ENCODE measurements around the gene CHMP4B. TPM values are rescaled to one million over a fixed set of nuclear protein-coding genes. Genes with fewer than 3 reads are reported as not detected.

The CHMP4B gene
- total RNA-seq, 1 donor from 2014 or later: 49.6 TPM

GRCh38 chr20:33840759-33841435 is 29.7 kb downstream of the CHMP4B start:
- no peak for DNase-seq

GRCh38 chr20:33841436-33841799 is 30.3 kb downstream of the CHMP4B start:
- DNase-seq: no peak

- no peak for DNase-seq
Measured at GRCh38 chr20:33842346-33842745, 31.2 kb downstream of the CHMP4B start.

GRCh38 chr20:33843050-33843449 is 31.9 kb downstream of the CHMP4B start:
- DNase-seq: no peak

- DNase-seq: no peak
Measured at GRCh38 chr20:33843854-33844253, 32.7 kb downstream of the CHMP4B start.

GRCh38 chr20:33846291-33846935 is 35.3 kb downstream of the CHMP4B start:
- peak; percentile 9 for DNase-seq

GRCh38 chr20:33847006-33847405 is 35.9 kb downstream of the CHMP4B start:
- DNase-seq: no peak

GRCh38 chr20:33848391-33848790 is 37.2 kb downstream of the CHMP4B start:
- DNase-seq: no peak

- DNase-seq: no peak
Measured at GRCh38 chr20:33850159-33850558, 39.0 kb downstream of the CHMP4B start.

- DNase-seq: no peak
Measured at GRCh38 chr20:33851842-33852466, 40.8 kb downstream of the CHMP4B start.

GRCh38 chr20:33852626-33853506 is 41.7 kb downstream of the CHMP4B start:
- DNase-seq: no peak

- no peak for DNase-seq
Measured at GRCh38 chr20:33853507-33853813, 42.3 kb downstream of the CHMP4B start.

- no peak for DNase-seq
Measured at GRCh38 chr20:33857722-33858563, 46.8 kb downstream of the CHMP4B start.

GRCh38 chr20:33858666-33859065 is 47.5 kb downstream of the CHMP4B start:
- no peak for DNase-seq

GRCh38 chr20:33859157-33859695 is 48.1 kb downstream of the CHMP4B start:
- DNase-seq: no peak

- DNase-seq: no peak
Measured at GRCh38 chr20:33859751-33860150, 48.6 kb downstream of the CHMP4B start.

GRCh38 chr20:33861458-33861857 is 50.3 kb downstream of the CHMP4B start:
- DNase-seq: no peak

- DNase-seq: peak; percentile 43
Measured at GRCh38 chr20:33862709-33863403, 51.7 kb downstream of the CHMP4B start.

- DNase-seq: no peak
Measured at GRCh38 chr20:33863440-33864323, 52.5 kb downstream of the CHMP4B start.

Data from skin of body (tissue), 2 donors.